Bronchus fibroblast of lung (primary cell): ENCODE measurements around the gene AQP12B. TPM values are rescaled to one million over a fixed set of nuclear protein-coding genes. Genes with fewer than 3 reads are reported as not detected.

Experiments
- total RNA-seq: library from RNA; depleted of rRNA; stranded (reverse); fragments of >200 nt; gene quantifications from 2 replicates; pipeline ENCODE4 v1.2.3, GENCODE V29; 2015

Gene AQP12B
- not detected in 2 replicates for total RNA-seq

GRCh38 chr2:240682431-240683224 is at the start of gene AQP12B:
Gene AQP12B, minus strand, starts transcription at chr2:240682885. Its CDS starts 48 bp downstream, at chr2:240682837.

GRCh38 chr2:240691631-240692420 is 9.1 kb upstream of the AQP12B start, which contains the start of gene AQP12A:
Gene AQP12A, plus strand, starts transcription at chr2:240691866. Its CDS starts 48 bp downstream, at chr2:240691914.

Other genes with a start within 250 kb of the AQP12B start
- gene GPC1, start 247.2 kb downstream of the AQP12B start, total RNA-seq = 125 and 135 TPM in 2 replicates
- 2.7 and 4.3 TPM in 2 replicates for gene ANKMY1, start 124.9 kb downstream of the AQP12B start, total RNA-seq
- 3.4 and 4.5 TPM in 2 replicates for gene DUSP28, start 122.5 kb downstream of the AQP12B start, total RNA-seq
- 19.8 and 27.5 TPM in 2 replicates for gene RNPEPL1, start 114.4 kb downstream of the AQP12B start, total RNA-seq
- 16.8 and 19.8 TPM in 2 replicates for gene CAPN10, start 96.2 kb downstream of the AQP12B start, total RNA-seq
- gene GPR35, start 57.4 kb downstream of the AQP12B start, total RNA-seq = under 0.01 and 0.15 TPM in 2 replicates
- gene AQP12A, start 9.0 kb upstream of the AQP12B start, total RNA-seq = not detected in 2 replicates
- gene KIF1A, start 137.3 kb upstream of the AQP12B start, total RNA-seq = 0.17 TPM in 1 of 2 replicates, not detected in the other
- 0.15 TPM in 1 of 2 replicates, not detected in the other for gene AGXT, start 185.9 kb upstream of the AQP12B start, total RNA-seq
- not detected in 2 replicates for gene MAB21L4, start 213.3 kb upstream of the AQP12B start, total RNA-seq
- not detected in 2 replicates for gene CROCC2, start 223.5 kb upstream of the AQP12B start, total RNA-seq